GM12801 (cell line): ENCODE results near the gene TP53RK.

Experiments
- TF ChIP-seq, protein P1 (sequence below): IDR thresholded peaks from one replicate; pipeline ENCODE4 v1.5.1; 2011; ENCODE audit warnings: control low read depth; ENCODE audit not compliant: insufficient read length; ENCODE audit errors: extremely low read depth

TP53RK gene

DNA sequence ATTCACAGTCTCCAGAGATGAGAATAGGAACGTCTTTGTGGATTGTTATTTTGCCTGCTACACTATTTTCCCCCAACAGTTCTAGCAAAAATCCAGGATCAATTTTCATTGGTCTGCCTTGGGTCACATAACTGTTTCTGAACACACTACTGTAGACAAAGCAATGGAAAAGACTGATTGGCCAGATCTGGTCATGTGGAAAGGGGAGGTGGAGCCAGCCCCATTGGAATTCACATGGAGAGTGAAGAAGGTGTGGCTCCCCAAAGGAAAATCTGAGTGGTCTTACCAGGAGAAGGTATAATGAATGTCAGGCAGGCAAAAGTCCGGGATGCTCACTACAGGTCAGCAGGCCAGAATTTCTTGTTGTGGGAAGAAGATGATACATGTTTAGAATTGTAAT lies 9.5 kb upstream of the TP53RK start:
- TF ChIP-seq, protein P1, sequence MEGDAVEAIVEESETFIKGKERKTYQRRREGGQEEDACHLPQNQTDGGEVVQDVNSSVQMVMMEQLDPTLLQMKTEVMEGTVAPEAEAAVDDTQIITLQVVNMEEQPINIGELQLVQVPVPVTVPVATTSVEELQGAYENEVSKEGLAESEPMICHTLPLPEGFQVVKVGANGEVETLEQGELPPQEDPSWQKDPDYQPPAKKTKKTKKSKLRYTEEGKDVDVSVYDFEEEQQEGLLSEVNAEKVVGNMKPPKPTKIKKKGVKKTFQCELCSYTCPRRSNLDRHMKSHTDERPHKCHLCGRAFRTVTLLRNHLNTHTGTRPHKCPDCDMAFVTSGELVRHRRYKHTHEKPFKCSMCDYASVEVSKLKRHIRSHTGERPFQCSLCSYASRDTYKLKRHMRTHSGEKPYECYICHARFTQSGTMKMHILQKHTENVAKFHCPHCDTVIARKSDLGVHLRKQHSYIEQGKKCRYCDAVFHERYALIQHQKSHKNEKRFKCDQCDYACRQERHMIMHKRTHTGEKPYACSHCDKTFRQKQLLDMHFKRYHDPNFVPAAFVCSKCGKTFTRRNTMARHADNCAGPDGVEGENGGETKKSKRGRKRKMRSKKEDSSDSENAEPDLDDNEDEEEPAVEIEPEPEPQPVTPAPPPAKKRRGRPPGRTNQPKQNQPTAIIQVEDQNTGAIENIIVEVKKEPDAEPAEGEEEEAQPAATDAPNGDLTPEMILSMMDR: no peak

DNA sequence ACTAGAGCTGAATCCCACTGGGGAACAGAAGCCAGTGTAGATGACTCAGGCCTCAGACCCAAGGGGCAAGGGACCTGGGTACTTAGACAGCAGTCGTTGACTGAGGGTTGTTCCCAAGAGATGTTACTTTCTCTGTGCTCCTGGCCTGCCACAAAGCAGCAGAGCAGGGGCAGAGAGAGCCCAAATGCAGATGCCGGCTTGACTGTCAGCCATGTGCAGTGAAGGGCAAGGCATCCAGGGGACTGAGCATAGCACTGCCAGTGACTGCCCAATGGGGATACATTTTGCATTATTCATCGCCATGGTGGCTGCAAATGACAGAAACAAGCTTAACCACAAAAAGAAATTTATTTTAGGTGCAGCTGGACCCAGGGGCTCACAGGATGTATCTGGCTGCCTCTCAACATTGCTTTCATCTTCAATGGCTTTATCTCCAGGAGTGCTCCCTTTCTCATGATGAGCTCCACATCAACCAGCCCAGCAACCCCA lies 7.6 kb upstream of the TP53RK start:
- TF ChIP-seq, protein P1: no peak

DNA sequence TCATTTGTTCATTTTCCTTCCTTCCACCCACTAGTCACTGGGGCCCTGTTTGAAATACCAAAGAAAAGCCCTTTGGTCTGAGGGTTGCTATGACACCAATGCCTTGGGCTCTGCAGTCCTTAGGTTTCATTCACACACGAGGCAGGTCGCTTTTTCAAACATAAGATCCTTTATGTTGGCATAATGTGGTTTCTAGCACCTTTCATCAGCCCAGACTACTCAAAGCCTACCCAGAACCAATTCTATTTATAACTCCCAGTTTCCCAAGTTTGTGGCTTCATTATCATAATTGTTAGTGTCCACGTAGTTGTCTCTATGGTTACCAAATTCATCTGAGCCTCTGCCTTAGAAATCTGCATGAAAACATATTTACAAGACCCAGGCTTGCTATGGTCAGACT lies 6.6 kb upstream of the TP53RK start:
- TF ChIP-seq, protein P1: no peak

DNA sequence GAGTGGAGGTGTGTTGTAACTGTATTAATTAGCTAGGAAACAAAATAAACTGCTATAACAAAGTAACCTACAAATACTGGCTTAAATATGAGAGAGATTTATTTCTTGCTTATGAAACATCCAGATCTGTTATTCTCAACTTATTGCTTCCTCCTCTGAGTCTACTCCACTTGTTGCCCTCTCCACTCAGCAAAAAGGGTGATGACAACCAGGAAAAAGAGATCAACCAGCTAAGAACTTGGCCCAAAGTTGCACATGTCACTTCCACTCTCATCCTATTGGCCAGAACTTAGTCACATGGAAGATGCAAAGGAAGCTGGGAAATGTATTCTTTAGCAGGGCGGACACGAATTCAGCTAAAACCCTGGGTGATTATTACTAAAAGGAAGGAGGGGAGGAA lies 5.2 kb upstream of the TP53RK start:
- TF ChIP-seq, protein P1: no peak

DNA sequence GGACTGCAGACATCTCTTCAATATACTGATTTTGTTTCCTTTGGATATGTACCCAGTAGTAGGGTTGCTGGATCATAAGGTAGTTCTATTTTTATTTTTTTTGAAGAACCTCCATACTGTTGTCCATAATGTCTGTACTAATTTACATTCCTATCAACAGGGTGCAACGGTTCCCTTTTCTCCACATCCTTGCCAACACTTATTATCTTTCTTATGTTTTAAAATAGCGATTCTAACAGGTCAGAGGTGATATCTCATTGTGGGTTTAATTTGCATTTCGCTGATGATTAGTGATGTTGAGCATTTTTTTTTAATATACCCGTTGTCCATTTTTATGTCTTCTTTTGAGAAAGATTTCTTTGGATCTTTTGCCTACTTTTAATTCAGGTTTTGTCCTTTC lies 2.0 kb upstream of the TP53RK start:
- TF ChIP-seq, protein P1: no peak

DNA sequence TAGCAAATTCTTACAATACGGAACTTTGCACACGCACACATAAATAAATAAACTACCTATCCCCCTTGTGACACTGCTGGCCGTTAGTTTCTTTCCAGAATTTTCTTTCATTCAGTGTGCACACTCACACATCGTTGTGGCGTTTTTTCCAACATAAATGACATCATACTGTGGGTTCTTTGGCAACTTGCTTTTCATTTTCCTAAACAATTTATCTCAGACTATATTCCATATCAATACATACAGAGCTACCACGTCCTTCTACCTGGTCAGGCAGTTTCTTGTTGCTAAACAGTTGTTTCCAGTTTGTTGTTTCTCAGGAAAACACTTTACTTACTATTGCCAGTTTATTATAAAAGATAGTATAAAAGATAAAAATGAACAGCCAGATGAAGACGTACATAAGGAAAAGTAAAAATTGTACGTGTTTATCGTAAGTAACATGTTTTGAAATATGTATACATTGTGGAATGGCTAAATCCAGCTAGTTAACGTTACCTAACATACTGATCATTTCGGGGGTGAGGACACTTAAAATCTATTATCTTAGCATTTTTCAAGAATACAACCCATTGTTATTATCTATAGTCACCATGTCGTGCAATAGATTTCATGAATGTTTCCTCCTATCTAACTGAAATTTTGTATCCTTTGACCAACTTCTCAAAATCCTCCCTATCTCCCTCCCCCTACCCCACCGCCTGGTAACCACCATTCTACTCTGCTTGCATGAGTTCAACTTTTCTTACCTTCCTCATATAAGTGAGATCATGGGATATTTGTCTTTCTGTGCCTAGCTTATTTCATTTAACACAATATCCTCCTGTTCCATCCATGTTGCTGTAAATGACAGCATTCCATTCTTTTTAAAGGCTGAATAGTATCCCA lies 1.2 kb upstream of the TP53RK start:
- TF ChIP-seq, protein P1: no peak

DNA sequence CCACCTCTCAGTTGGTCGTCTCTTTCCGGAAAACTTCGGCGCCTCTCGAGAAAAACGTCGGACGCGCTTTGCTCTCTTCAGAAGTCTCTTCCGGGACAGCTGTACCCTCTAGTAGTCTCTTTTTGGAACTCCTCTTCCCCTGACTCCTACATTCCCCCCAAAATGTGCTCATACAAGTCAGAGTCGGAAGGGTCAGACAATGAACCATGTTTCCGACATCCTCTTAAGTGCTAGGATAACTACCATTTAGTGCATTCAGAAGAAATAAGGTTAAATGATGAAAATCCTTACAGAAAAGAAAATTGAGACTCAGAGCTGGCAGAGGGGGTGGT lies 476 bp upstream of the TP53RK start:
- TF ChIP-seq, protein P1: no peak
